ENCODE results near the gene SLC29A4. TPM values are rescaled to one million over a fixed set of nuclear protein-coding genes. Genes with fewer than 3 reads are reported as not detected.
A peak's percentile ranks its signal among the peaks of the same experiment; 100 is the strongest.

The SLC29A4 gene
- total and polyA plus RNA-seq, 2 of the 8 experiments (the other 6 are each of a cell fraction or from before 2014, with no cell fraction given), result 6.9 to 15.1 TPM

DNA sequence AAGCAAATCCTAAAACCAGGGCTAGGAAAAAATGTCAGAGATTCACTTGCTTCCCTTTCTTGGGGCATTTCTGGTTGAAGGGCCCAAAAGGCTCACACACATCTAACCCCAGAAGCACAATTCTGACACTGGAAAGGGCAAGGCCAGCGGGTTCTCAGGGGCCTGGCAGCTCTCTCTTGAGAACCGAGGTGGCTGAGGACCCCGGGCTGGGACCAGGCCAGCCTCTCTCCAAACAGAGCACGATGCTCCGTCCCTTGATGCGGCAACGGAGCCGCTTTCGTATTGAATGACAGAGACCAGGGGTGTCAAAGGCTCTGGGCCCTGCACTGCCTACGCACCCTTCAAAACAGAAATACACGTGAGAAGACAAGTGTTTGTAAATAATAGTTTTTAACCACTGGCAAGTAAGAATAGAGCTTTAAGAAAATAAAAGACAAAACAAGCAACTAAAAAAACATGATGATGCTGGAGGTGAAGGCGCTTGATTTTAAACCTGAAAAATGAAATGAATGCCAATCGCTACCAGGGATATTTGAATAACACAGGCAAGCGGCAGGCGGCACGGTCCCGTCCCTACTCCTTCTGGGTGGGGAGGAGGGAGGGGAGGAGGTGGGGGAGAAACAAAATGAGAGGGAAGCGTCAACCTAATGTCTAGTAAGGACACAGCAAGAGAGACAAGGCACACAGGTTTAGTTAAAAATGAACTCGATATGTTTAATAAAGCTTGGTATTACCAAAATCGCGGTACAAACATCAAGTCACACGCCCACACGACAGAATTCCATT is 68.0 kb downstream of the SLC29A4 start:
- Histone ChIP-seq H4K91ac (replicated peaks; ENCODE audit: insufficient read length, low read length) (no peak overlapping the region), H3K4me1 (replicated peaks in 1 of 4; ENCODE audit: control insufficient read depth in 3 of 4, insufficient read depth in 4 of 4, low read length in 3 of 4) (peaks cover 2 to 29% (median 20%) of the 10 kb centered on the region in 4 experiments), H3K9me3 (ENCODE audit: insufficient read depth in 2 of 2, low read depth in 1 of 2, low read length in 1 of 2) (peaks cover 0 to 7% of the 10 kb centered on the region in 2 experiments; a peak in 1 of 4 replicates), H3K79me1 (ENCODE audit: low read depth, low read length) (no peaks in the 10 kb centered on the region; the same call in 1 of the 2 replicates), H3K27me3 (replicated peaks in 1 of 4; ENCODE audit: control insufficient read depth in 3 of 4, extremely low read depth in 1 of 4, insufficient read depth in 3 of 4, low read length in 3 of 4) (peaks cover 19 to 54% (median 53%) of the 10 kb centered on the region in 4 experiments), H3K27ac (ENCODE audit: low read depth, low read length) (no peak overlapping the region), H2BK120ac (replicated peaks; ENCODE audit: low read depth, low read length) (no peak overlapping the region), H4K5ac (ENCODE audit: insufficient read length, low read depth, low read length) (no peak overlapping the region), H3K79me2 (ENCODE audit: control insufficient read depth in 1 of 2, insufficient read depth in 2 of 2, low read length in 2 of 2) (no peaks in the 10 kb centered on the region), H3K9ac (replicated peaks in 1 of 4; ENCODE audit: extremely low read depth in 1 of 4, low read depth in 3 of 4, low read length in 3 of 4) (no peak overlapping the region), H2BK15ac (ENCODE audit: low read length) (no peak overlapping the region), H3K4ac (replicated peaks; ENCODE audit: insufficient read length, low read depth, low read length) (no peak overlapping the region), H2BK12ac (ENCODE audit: low read depth, low read length) (no peak overlapping the region), H3K4me2 (ENCODE audit: insufficient read depth in 1 of 2, low read depth in 2 of 2, low read length in 2 of 2) (peak overlapping the region; percentile 94 to 99), H3K14ac (ENCODE audit: insufficient read length) (no peak overlapping the region), H2BK20ac (ENCODE audit: low read length) (no peak overlapping the region), H3K18ac (ENCODE audit: extremely low read depth, low read length) (no peak overlapping the region), H4K8ac (ENCODE audit: extremely low read depth, insufficient read depth, low read length) (no peak overlapping the region), H3K4me3 (ENCODE audit: extremely low read depth in 1 of 4, insufficient read depth in 2 of 4, low read depth in 3 of 4, low read length in 4 of 4) (peak overlapping the region in 3 of 4 experiments; percentile 11 to 57 (median 19); a peak in 4 of 8 replicates), H2AK5ac (ENCODE audit: low read depth, low read length) (no peak overlapping the region), H3K56ac (replicated peaks; ENCODE audit: insufficient read length, low read depth, low read length) (no peak overlapping the region), H3K36me3 (ENCODE audit: control insufficient read depth in 2 of 4, insufficient read depth in 4 of 4, low read length in 3 of 4) (no peaks in the 10 kb centered on the region), H3K23me2 (ENCODE audit: low read depth, low read length) (peaks cover 4% of the 10 kb centered on the region), H4K20me1 (replicated peaks in 1 of 2; ENCODE audit: control insufficient read depth in 1 of 2, insufficient read depth in 2 of 2, low read length in 2 of 2) (peaks cover 8 to 10% of the 10 kb centered on the region in 2 experiments), H3K23ac (ENCODE audit: insufficient read length) (no peak overlapping the region), H2AFZ (ENCODE audit: low read length) (no peak overlapping the region), H2BK5ac (ENCODE audit: low read depth, low read length) (no peak overlapping the region)
- TF ChIP-seq SIN3A (conservative IDR thresholded peaks at IDR 0.05 in 1 of 2, IDR thresholded peaks at IDR 0.05 in 1 of 2; ENCODE audit: low read depth in 1 of 2, low read length in 2 of 2), result peak; percentile 44 to 68; a peak in 2 of 4 replicates
- TF ChIP-seq CTBP2 (IDR thresholded peaks at IDR 0.05; ENCODE audit: borderline replicate concordance, insufficient read depth, insufficient read length, low read length), result peak; percentile 83
- no peak for TF ChIP-seq BCL11A (IDR thresholded peaks at IDR 0.05; ENCODE audit: low read depth in 2 of 2, low read length in 2 of 2)
- TF ChIP-seq GTF2F1 (IDR thresholded peaks at IDR 0.05; ENCODE audit: borderline replicate concordance, low read depth, low read length), result no peak
- TF ChIP-seq EP300 (IDR thresholded peaks at IDR 0.05; ENCODE audit: borderline replicate concordance in 1 of 2, low read depth in 2 of 2, low read length in 2 of 2), result no peak
- TF ChIP-seq EZH2 (IDR thresholded peaks at IDR 0.05; ENCODE audit: low read depth, low read length, severe bottlenecking), result peak; percentile 1
- no peak for TF ChIP-seq GABPA (IDR thresholded peaks at IDR 0.05; ENCODE audit: borderline replicate concordance, insufficient read depth, low read length)
- TF ChIP-seq, protein P1, sequence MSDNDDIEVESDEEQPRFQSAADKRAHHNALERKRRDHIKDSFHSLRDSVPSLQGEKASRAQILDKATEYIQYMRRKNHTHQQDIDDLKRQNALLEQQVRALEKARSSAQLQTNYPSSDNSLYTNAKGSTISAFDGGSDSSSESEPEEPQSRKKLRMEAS (IDR thresholded peaks at IDR 0.05), result peak; percentile 37; the same call in 1 of the 2 replicates
- no peak for TF ChIP-seq CEBPB (IDR thresholded peaks at IDR 0.05; ENCODE audit: low read depth, low read length)
- CTCF ChIA-PET (ENCODE audit: partially characterized antibody), result interaction anchor here (0.7 to 11.0 kb wide), 11 partner anchors 10 to 170 kb away, joined by 3 to 73 read pairs (median 3); partner anchors contain the start of gene TNRC18
- WGBS, 2 experiments (ENCODE audit: extremely low coverage in 1 of 2, insufficient coverage in 1 of 2, insufficient read length in 1 of 2, insufficient replicate concordance in 2 of 2, low coverage in 1 of 2, low lambda C conversion rate in 2 of 2, missing lambda C conversion rate in 1 of 2), result 4% methylated on average over 17 of the region's 23 CpGs; no CpG with 5 or more reads in 1 of the 2 experiments
- FAIRE-seq (no peak), DNase-seq (ENCODE audit: low read depth in 1 of 2, low spot score in 2 of 2) (no peak)
- POLR2A ChIA-PET (ENCODE audit: partially characterized antibody), result interaction anchor here (1.0 to 1.8 kb wide), 4 partner anchors 10 to 75 kb away, joined by 3 to 5 read pairs (median 4); no protein-coding TSS in a partner anchor
